Activated naive CD4-positive, alpha-beta T cell treated with anti-CD3 and anti-CD28 coated beads, Interleukin-2, amount 10 ng/mL, durations not matched to agents 7 days and 5 days (primary cell): ENCODE data around the gene MEGF8.
A peak's percentile ranks its signal among the peaks of the same experiment; 100 is the strongest.

Experiments used
- CTCF ChIA-PET: fragments of 350-600 bp; sonication (Branson Sonifier 250); formaldehyde crosslinking; loops from one replicate; lab custom pipeline; 2021; ENCODE audit warnings: antibody characterized with exemption; lab: Charles Lee
- DNase-seq: peaks from one replicate; pipeline ENCODE4 v3.0.0-alpha.2; 2020
- H3K27ac Mint-ChIP-seq: one replicate; pipeline ENCODE4 v1.8.0; 2021; ENCODE audit warnings: mild to moderate bottlenecking, moderate library complexity, mixed read lengths
- H3K27me3 Mint-ChIP-seq: one replicate; pipeline ENCODE4 v1.8.0; 2021; ENCODE audit warnings: mild to moderate bottlenecking, mixed read lengths
- H3K36me3 Mint-ChIP-seq: one replicate; pipeline ENCODE4 v1.8.0; 2021; ENCODE audit warnings: mixed read lengths
- H3K4me1 Mint-ChIP-seq: one replicate; pipeline ENCODE4 v1.8.0; 2021; ENCODE audit warnings: mixed read lengths
- H3K4me3 Mint-ChIP-seq: one replicate; pipeline ENCODE4 v1.8.0; 2021; ENCODE audit warnings: mild to moderate bottlenecking, moderate library complexity, mixed read lengths
- H3K9me3 Mint-ChIP-seq: one replicate; pipeline ENCODE4 v1.8.0; 2021; ENCODE audit warnings: mixed read lengths

MEGF8 gene

DNA sequence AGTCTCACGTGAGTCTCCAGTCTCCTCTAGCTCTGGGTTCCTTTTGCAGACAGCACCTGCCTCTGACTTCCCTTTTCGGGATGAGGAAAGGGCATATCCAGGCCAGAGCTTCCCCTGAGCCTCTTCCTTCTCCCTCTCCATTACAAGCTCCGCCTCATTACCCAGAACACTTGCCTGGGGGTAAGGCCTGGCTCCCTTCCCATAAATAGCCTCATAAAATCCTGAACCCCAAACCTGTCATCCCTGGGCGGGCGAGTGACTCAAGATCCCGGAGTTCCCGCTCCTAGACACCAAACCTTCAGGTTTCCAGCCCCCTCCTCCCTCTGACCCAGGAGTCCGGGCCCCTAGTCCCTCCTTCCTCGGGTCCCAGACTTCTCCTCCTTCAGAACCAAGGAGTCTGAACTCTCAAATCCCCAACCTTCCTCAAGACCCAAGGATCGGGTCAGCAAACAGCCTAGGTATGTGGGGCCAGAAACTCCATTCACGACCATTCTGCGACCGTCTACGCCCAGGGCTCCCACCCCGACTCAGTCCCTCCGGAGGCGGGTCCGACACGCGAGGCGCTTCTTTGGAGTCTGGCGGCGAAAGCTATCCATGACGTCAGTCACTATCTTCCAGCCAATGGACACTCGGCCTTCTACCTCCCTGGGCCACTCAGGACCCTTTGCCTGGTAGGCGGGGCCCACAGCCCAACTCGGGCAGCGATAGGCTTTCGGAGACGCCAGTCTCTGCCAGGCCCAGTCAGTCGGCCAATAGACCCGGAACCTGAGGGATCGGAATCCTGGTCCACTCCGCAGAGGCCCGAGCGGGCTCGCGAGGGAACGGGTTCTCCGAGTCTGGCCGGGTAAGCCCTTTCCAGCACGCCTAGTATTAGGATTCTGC lies 71.2 kb downstream of the MEGF8 start:
- H3K9me3 Mint-ChIP-seq = no peaks in the 10 kb centered on the region
- peak; percentile 97 for DNase-seq
- peak overlapping the region; percentile 67 for H3K27ac Mint-ChIP-seq
- CTCF ChIA-PET = interaction anchor here (1.2 kb wide), 2 partner anchors 10 to 24 kb away, joined by 3 to 5 read pairs; no protein-coding TSS in a partner anchor
- peaks cover 2% of the 10 kb centered on the region for H3K36me3 Mint-ChIP-seq
- peaks cover 42% of the 10 kb centered on the region for H3K4me1 Mint-ChIP-seq
- H3K27me3 Mint-ChIP-seq = peaks cover 35% of the 10 kb centered on the region
- peak overlapping the region; percentile 85 for H3K4me3 Mint-ChIP-seq

DNA sequence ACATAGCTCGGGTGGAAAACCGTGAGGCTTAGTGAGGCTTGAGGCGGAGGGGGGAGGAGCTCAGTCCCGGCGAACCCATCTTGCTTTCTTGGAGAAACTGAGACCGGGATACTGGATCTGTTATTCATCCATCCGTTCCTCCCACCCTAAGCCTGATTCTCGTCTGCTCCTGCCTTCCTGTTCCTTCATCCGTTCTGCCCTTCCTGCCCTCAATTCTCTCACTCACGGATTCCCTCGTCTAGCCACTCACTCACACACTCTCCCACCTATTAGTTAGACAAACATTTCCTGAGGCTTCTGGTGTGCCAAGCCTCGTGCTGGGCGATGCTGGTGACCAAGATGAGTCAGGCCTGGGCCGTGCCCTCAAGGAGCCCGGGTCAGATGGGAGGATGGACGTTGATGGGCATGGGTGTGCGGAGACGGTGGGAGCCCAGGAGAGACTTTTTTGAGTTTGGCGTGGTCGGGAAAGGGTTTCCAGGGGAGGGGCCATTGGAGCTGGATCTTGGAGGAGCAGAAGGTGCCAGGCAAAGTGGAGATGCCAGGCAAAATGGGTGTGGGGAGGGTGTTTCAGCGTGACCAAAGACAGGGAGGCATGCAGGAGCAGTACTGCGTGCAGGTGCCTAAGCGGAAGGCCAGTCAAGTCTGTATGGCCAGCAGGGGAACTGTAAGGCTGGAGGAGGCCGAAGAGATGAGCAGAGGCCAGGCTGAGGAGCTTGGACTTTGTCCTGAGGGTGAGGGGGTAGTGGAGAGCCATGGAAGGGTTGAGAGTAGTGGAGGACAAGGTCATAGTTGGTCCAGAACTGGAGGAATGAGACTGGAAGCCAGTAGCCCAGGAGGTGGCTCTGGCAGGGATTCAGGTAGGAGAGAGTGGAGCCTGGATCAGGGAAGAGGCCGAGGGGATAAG lies 72.1 kb downstream of the MEGF8 start:
- peak overlapping the region; percentile 85 for H3K4me3 Mint-ChIP-seq

DNA sequence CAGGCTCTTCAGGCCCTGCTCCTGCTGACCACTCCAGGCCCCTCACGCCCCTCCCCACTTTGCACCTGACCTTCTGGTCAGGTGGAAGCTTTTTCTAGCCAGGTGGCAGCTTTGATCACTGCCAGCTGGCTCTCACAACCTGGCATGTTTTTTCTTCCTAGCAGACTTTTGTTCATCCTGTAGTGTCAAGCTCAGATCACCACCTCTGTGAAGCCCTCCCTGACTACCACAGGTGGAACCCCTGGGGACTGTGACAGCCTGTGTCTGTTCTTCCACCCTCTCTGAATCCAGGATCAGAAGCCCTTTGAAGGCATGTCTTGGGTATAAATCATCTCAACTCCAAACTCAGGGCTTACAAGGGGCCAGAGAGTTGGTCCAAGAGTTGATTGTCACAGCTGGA lies 75.0 kb downstream of the MEGF8 start:
- no peak overlapping the region for H3K4me3 Mint-ChIP-seq
- CTCF ChIA-PET = interaction anchor here (0.9 to 2.3 kb wide), 9 partner anchors 9 to 291 kb away, joined by 3 to 18 read pairs (median 5); no protein-coding TSS in a partner anchor
- H3K9me3 Mint-ChIP-seq = no peaks in the 10 kb centered on the region
- no peak overlapping the region for H3K27ac Mint-ChIP-seq
- peaks cover 21% of the 10 kb centered on the region for H3K27me3 Mint-ChIP-seq
- H3K36me3 Mint-ChIP-seq = peaks cover 11% of the 10 kb centered on the region
- H3K4me1 Mint-ChIP-seq = peaks cover 47% of the 10 kb centered on the region
- DNase-seq = no peak

More for the DNA sequence above, 72.1 kb downstream of the MEGF8 start:
- Mint-ChIP-seq H3K27me3 (peaks cover 30% of the 10 kb centered on the region), H3K36me3 (peaks cover 4% of the 10 kb centered on the region), H3K4me1 (peaks cover 50% of the 10 kb centered on the region), H3K9me3 (no peaks in the 10 kb centered on the region), H3K27ac (peak overlapping the region; percentile 67)
- DNase-seq = peak; percentile 29
- CTCF ChIA-PET = interaction anchor here (1.2 kb wide), 2 partner anchors 23 to 43 kb away, joined by 4 to 5 read pairs; no protein-coding TSS in a partner anchor

DNA sequence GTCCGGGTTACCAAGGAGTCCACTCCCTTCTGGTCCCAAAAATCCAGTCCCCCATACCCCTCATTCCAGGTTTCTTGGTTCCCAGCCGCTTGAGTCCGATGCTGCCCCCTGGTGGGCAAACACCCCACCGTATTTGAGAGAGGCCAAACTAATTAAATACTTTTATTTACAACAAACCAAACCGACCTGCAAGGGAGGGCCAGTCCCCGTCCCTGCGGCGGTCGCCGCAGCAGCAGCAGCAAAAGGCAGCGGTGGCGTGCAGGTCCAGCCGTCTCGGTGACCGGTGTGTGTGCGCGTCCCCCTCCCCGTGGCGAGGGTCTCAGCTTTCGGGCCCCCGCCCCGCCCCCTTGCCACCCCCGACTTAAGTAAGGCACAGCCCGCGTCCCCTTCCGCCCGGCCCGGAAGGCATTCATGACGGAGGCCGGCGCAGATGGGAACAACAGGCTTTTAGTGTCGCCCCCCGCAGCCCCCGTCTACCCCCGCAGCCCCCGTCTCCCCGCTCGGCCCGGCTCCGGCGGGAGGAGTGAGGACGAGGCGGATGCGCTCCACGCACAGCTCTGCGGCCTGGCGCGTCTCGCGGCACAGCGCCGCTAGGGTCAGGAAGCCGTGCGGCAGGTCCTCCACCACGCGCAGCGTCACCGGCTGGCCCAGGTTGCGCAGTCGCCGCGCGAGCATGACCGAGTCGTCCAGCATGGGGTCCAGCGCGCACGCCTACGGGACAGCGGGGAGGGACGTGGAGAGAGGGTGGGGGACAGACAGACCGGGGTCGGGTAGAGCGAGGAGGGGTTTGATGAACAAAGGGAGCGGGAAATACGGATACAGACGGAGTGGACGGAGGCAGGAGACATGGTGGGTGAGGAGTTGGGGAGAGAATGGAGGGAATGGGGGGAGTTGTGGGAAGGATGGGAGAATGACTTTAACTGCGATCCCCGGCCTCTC lies 76.2 kb downstream of the MEGF8 start:
- peaks cover 15% of the 10 kb centered on the region for H3K36me3 Mint-ChIP-seq
- H3K4me1 Mint-ChIP-seq = peaks cover 40% of the 10 kb centered on the region
- no peaks in the 10 kb centered on the region for H3K9me3 Mint-ChIP-seq
- peaks cover 21% of the 10 kb centered on the region for H3K27me3 Mint-ChIP-seq
- DNase-seq = peak; percentile 78
- H3K4me3 Mint-ChIP-seq = peak overlapping the region; percentile 68
- CTCF ChIA-PET = interaction anchor here (0.9 to 2.3 kb wide), 8 partner anchors 8 to 293 kb away, joined by 3 to 18 read pairs (median 6); no protein-coding TSS in a partner anchor
- H3K27ac Mint-ChIP-seq = peak overlapping the region; percentile 28

DNA sequence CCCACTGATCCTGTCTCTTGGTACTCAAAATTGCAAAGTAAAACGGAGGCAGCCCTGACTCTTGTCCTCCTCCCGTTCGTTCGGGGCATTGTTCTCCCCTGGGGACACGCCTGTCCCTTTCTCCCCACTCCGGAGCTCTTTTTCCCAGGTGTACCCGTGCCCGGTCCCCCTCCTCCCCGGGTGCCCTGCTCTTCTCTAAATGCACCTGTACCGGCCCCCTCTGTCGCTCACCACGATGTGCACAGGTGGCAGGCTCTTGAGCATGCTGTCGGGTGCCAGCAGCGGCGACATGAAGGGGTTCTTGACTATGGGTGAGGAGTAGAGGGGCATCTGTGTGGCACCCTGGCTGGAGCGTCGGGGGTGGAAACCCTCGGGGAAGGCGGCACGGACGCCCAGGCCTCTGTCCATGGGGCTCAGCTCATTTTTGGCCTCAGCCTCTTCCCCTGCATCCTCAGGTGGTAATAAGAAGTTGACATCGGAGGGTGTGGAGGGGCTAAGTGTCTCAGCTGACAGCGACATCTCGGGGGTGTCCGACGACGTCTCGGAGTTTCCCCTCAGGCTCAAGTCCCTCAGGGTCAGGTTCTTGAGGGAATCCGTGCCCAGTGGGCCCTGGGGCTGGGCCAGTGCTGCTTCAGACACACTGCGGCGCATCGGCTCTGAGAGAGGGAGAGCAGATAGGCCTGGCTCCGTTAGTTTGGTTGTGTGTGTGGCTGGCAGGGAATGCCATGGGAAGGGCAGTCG lies 77.1 kb downstream of the MEGF8 start:
- peaks cover 15% of the 10 kb centered on the region for H3K36me3 Mint-ChIP-seq
- CTCF ChIA-PET = interaction anchor here (2.0 to 2.3 kb wide), 2 partner anchors 9 to 294 kb away, joined by 8 to 18 read pairs; no protein-coding TSS in a partner anchor
- H3K27me3 Mint-ChIP-seq = peaks cover 16% of the 10 kb centered on the region
- peak overlapping the region; percentile 62 for H3K27ac Mint-ChIP-seq
- H3K9me3 Mint-ChIP-seq = no peaks in the 10 kb centered on the region
- DNase-seq = no peak
- H3K4me3 Mint-ChIP-seq = peak overlapping the region; percentile 68
- H3K4me1 Mint-ChIP-seq = peaks cover 32% of the 10 kb centered on the region

DNA sequence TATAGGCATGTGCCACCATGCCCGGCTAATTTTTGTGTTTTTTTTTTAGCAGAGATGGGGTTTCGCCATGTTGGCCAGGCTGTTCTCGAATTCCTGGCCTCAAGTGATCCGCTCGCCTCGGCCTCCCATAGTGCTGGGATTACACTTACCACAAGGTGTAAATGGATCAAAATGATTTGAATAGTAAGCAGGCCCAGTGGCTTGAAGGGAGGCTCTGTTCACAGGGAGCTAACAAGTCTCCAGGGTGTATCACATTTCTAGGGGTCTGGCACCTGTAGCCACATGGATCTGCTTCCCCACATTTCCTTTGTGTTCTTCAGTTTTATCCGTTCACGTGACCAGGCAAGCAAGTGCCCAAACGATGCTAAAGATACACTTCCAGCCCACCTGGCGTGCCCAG lies 78.2 kb downstream of the MEGF8 start:
- CTCF ChIA-PET = no interaction called here
- Mint-ChIP-seq H3K27ac (no peak overlapping the region), H3K27me3 (peaks cover 10% of the 10 kb centered on the region), H3K4me3 (no peak overlapping the region), H3K36me3 (peaks cover 22% of the 10 kb centered on the region), H3K9me3 (no peaks in the 10 kb centered on the region), H3K4me1 (peaks cover 26% of the 10 kb centered on the region)
- DNase-seq = no peak

DNA sequence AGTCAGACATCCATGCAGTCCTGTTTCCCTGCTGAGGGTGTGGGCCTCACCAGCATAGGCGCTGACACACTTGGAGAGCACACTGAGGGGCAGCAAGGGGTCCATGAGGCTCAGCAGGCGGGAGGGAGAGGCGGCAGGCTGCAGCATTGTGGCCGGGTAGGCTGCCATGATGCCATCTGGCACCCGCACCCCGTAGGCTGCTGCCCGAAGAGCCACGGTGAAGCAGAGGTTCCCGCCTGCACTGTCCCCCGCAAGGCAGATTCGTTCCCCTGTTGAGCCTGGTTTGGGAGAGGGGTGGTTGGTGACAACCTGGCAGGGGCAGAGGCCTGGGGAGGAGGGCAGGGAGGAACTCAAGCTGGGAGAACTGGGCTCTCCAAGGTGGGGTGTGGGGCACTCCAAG lies 80.7 kb downstream of the MEGF8 start:
- DNase-seq = no peak
- CTCF ChIA-PET = interaction anchor here (1.3 kb wide), 1 partner anchor 10 kb away, joined by 3 read pairs; no protein-coding TSS in a partner anchor
- Mint-ChIP-seq H3K4me1 (peaks cover 11% of the 10 kb centered on the region), H3K36me3 (peaks cover 26% of the 10 kb centered on the region), H3K4me3 (no peak overlapping the region), H3K27me3 (peaks cover 5% of the 10 kb centered on the region), H3K9me3 (no peaks in the 10 kb centered on the region), H3K27ac (no peak overlapping the region)

DNA sequence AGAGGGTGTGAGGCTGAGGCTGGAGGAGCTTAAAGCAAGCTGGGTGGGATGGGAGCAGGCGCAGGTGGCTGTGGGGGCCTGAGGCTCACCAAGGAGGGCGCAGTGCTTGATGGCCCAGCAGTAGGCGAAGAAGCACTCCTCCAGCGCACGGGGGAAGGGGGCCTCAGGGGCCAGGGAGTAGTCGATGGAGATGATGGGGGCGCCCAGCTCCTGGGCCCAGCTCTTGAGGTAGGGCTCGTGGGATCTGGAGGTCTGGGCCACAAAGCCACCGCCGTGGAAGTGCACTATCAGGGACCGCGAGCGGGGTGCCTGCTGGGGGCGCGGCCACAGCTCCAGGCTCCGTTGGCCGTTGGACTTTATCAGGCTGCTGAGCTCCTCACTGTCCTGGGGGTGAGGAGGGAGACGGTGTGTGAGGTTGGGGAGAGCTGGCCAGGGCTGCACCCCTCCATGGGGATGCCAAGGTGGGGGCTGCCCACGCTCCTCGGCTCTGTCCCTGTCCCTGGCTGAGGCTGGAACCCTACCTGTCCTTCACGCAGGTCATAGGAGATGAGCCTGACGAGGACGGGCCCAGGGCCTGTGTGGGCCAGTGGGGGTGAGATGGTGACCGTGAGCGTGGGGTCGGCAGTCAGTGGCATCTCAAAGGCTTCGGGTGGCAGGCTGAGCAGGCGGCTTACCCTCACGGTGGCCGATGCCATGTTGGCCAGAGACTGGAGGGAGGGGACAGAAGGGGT lies 81.8 kb downstream of the MEGF8 start:
- CTCF ChIA-PET = interaction anchor here (1.3 to 1.7 kb wide), 2 partner anchors 11 to 13 kb away, joined by 3 to 10 read pairs; no protein-coding TSS in a partner anchor
- Mint-ChIP-seq H3K27ac (no peak overlapping the region), H3K36me3 (peaks cover 24% of the 10 kb centered on the region), H3K9me3 (no peaks in the 10 kb centered on the region), H3K4me3 (no peak overlapping the region), H3K27me3 (peaks cover 4% of the 10 kb centered on the region), H3K4me1 (peaks cover 2% of the 10 kb centered on the region)
- no peak for DNase-seq

DNA sequence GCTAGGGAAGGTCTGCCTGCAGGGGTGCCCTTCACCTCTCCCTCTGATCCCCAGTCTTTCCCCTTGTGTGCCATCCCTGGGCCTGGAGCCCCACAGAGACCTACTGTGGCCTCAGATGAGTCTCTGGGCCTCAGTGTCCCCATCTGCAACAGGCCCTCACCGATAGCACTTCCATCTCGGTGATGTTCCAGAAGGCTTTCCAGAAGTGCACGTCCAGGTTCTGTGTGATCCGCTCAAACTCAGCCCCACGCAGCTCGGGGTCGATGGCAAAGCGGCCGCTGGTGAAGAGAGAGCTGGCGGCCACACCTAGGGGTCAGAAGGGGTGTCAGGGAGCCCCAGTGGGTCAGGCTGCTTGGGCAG lies 82.4 kb downstream of the MEGF8 start:
- CTCF ChIA-PET = interaction anchor here (1.7 kb wide), 1 partner anchor 13 kb away, joined by 10 read pairs; no protein-coding TSS in a partner anchor
- no peak for DNase-seq
- H3K27ac Mint-ChIP-seq = no peak overlapping the region
- no peaks in the 10 kb centered on the region for H3K9me3 Mint-ChIP-seq
- peaks cover 24% of the 10 kb centered on the region for H3K36me3 Mint-ChIP-seq
- H3K4me3 Mint-ChIP-seq = no peak overlapping the region
- H3K27me3 Mint-ChIP-seq = no peaks in the 10 kb centered on the region
- H3K4me1 Mint-ChIP-seq = no peaks in the 10 kb centered on the region

DNA sequence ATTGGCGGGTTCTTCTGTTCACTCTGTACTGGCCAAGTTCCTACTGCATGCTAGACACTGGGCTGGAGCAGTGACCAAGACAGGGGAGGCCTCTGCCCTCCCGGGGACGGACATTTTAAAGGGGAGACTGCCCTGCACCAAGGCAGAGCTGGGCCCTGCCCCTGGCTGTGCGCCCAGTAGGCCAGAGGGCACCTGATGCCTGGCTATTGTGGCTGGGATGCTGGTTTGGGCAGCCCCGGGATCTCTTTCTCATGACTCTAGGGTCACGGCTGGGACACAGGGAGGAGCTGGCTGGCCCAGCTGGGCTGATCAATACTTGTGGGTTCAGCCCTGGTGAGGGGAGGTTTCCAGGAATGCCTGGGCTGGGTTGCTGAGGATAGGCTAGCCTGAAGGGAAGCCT lies 84.0 kb downstream of the MEGF8 start:
- H3K9me3 Mint-ChIP-seq = no peaks in the 10 kb centered on the region
- no peak overlapping the region for H3K4me3 Mint-ChIP-seq
- H3K4me1 Mint-ChIP-seq = no peaks in the 10 kb centered on the region
- CTCF ChIA-PET = interaction anchor here (0.7 kb wide), 1 partner anchor 9 kb away, joined by 5 read pairs; no protein-coding TSS in a partner anchor
- DNase-seq = no peak
- H3K27me3 Mint-ChIP-seq = no peaks in the 10 kb centered on the region
- H3K36me3 Mint-ChIP-seq = peaks cover 21% of the 10 kb centered on the region
- no peak overlapping the region for H3K27ac Mint-ChIP-seq

DNA sequence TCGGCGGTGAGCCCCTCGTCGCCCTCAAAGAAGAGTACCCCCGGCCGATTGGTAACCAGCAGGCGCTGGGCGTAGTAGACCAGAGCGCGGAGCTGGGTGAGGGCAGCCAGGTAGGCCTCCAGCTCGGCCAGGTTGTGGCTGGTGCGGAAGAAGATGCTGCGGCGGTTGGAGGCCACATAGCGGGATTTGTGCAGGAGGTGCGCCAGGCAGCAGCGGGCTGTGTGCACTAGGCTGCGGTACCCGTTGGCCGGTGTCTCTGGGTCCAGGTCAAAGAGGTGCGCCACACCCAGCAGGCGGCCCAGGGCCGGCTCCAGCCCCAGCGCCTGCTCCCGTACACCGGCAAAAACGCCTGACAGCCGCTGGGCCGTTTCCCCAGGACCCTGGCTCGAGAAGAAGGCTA lies 84.9 kb downstream of the MEGF8 start:
- no peaks in the 10 kb centered on the region for H3K9me3 Mint-ChIP-seq
- no peak overlapping the region for H3K4me3 Mint-ChIP-seq
- no peak overlapping the region for H3K27ac Mint-ChIP-seq
- H3K27me3 Mint-ChIP-seq = no peaks in the 10 kb centered on the region
- H3K36me3 Mint-ChIP-seq = peaks cover 21% of the 10 kb centered on the region
- CTCF ChIA-PET = interaction anchor here (2.3 kb wide), 1 partner anchor 9 kb away, joined by 8 read pairs; no protein-coding TSS in a partner anchor
- no peak for DNase-seq
- H3K4me1 Mint-ChIP-seq = no peaks in the 10 kb centered on the region
